ENCODE measurements around the gene RPGR. TPM values are rescaled to one million over a fixed set of nuclear protein-coding genes. Genes with fewer than 3 reads are reported as not detected.

RPGR gene, protein sequence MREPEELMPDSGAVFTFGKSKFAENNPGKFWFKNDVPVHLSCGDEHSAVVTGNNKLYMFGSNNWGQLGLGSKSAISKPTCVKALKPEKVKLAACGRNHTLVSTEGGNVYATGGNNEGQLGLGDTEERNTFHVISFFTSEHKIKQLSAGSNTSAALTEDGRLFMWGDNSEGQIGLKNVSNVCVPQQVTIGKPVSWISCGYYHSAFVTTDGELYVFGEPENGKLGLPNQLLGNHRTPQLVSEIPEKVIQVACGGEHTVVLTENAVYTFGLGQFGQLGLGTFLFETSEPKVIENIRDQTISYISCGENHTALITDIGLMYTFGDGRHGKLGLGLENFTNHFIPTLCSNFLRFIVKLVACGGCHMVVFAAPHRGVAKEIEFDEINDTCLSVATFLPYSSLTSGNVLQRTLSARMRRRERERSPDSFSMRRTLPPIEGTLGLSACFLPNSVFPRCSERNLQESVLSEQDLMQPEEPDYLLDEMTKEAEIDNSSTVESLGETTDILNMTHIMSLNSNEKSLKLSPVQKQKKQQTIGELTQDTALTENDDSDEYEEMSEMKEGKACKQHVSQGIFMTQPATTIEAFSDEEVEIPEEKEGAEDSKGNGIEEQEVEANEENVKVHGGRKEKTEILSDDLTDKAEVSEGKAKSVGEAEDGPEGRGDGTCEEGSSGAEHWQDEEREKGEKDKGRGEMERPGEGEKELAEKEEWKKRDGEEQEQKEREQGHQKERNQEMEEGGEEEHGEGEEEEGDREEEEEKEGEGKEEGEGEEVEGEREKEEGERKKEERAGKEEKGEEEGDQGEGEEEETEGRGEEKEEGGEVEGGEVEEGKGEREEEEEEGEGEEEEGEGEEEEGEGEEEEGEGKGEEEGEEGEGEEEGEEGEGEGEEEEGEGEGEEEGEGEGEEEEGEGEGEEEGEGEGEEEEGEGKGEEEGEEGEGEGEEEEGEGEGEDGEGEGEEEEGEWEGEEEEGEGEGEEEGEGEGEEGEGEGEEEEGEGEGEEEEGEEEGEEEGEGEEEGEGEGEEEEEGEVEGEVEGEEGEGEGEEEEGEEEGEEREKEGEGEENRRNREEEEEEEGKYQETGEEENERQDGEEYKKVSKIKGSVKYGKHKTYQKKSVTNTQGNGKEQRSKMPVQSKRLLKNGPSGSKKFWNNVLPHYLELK
- 15.6 and 18.9 TPM in 2 replicates for total RNA-seq (2014; rRNA removed; shearing (Covaris generic))

DNA sequence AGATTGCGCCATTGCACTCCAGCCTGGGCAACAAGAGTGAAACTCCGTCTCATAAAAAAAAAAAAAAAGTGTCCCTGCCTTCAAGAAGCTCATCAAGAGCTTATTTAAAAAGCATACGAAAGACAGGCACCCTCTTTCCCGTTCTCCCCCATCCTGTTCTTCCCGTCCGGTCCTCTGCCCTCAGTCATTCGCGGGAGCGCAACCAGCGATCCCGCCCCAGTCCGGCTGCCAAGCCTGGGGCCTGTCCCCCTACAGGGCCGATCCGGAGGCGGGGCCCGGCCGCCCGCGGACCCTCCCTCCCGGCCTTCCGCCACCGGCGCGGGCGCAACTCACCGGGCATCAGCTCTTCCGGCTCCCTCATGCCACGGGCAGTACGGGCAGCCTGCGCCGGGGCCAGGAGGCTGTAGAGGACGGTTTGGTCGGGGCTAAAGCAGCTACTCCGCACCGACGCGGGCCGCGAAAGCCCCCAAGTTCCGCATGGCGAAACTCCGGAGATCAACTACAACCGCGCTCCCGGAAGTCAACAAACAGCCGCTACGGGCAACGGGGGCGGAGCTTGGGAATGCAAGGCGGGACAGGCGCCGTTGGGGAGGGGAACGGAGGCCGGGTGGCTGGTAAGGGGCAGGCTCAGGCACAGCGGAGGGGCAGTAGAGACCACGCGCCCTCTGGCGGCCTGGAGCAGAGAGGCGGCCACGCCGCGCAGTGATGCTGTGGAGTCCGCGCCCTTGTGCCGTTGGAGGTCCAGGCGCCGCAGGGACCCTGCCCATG lies at the start of gene RPGR:
RPGR (minus strand) TSS at position 503 of the 768 bp plus-strand sequence; CDS start at position 361, 142 bp downstream.
- DNase-seq (ENCODE audit: low read depth), result peak; percentile 95

DNA sequence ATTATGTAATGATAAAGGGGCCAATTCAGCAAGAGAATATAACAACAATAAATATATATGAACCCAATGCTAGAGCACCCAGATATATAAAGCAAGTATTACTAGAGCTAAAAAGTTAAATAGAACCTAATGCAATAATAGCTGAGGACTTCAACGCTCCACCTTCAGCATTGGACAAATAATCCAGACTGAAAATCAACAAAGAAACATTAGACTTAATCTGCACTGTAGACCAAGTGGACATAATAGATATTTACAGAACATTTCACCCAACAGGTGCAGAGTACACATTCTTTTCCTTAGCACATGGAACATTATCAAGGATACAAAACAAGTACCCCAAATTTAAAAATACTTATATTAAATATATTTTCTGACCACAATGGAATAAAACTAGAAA lies 49.4 kb upstream of the RPGR start:
- DNase-seq (ENCODE audit: low read depth), result no peak

DNA sequence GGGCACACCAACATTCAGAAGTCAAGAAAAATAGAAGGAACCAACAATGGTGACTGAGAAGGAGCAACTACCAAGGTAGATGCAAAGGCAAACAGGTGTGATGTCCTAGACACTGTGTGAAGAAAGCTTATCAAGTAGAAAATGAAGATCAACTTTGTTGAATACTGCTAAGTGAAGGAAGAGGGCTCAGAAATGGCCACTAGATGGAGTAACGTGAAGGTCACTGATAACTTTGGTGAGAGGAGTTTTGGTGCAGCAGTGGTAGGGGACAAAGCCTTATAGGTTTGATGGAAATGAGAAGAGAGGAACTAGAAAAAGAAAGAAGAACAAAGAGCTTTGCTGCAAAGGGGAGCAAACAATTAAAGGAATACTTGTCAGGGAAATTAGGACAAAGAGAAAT lies 48.6 kb upstream of the RPGR start:
- DNase-seq (ENCODE audit: low read depth), result peak; percentile 4

DNA sequence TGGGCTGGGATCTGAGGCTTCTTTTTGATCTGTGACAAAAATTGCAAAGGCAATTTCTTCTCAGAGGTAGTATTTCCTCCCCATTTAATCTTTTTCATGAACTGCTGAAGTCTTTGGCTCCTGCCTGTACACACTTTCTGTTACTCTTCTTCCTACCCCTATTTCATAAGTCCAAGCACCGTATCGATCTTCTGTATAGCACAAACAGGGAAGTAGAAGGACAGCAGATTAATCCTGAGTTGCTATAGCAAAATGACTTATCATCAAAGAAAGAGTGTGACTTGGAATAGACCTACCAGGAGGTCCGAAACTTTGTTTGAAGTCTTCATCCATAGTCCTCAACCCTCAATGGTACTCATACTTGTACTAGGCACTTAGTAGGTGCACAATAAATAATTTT lies 47.1 kb upstream of the RPGR start:
- no peak for DNase-seq (ENCODE audit: low read depth)

DNA sequence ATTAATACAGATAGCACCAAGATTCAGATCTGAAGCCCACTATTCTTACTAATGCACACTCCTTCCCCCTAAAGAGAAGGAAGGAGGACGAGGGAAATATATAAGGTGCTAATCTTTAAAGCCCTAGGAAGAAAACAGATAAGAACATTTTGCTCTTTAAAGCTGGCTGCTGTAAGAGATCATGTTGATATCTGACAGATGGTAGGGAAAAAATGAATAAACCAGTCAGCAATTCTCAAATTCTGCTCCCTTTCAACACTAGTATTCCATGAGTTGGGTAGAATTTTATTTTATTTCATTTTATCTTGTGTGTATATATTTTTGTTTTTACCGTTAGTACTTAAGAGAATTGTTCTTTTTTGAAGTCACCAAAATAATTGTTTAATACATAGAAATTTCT lies 44.3 kb upstream of the RPGR start:
- DNase-seq (ENCODE audit: low read depth), result no peak

DNA sequence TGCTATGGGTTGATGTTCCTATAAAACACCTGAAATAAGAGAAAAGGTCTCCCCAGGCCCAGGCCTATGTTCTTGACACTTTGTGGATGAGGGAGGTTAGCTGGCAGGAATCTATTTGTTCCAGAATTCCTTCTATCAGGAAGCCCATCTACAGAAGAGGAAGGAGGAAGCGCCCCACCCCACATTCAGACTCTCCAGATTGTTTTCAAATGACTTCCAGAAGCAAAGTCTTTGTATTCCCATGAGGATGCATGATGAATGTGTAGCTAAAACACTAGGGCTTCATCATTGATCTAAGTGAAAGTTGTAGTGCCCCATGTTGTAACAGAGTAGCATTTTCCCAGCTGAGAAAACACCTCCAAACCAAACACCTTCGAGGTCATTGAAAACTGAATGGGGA lies 41.5 kb upstream of the RPGR start:
- no peak for DNase-seq (ENCODE audit: low read depth)

DNA sequence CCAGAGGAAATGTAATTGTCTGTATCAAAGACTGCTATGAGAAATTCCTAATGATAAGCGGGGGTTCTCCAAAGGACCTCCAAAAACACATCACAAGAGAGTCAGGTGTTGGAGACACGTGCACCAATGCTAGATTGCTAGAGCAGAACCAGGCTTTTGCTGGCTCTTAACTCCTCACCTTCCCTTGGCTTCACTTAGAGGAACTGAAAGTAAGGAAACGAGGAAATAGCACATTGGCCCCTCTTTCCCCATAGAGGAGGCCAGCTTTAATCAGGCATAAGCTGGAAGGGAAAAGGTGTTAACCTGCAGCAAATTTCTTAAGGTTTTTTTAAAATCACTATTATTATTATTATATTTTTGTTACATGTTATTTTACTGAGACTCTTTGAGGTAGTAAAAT lies 38.6 kb upstream of the RPGR start:
- no peak for DNase-seq (ENCODE audit: low read depth)

DNA sequence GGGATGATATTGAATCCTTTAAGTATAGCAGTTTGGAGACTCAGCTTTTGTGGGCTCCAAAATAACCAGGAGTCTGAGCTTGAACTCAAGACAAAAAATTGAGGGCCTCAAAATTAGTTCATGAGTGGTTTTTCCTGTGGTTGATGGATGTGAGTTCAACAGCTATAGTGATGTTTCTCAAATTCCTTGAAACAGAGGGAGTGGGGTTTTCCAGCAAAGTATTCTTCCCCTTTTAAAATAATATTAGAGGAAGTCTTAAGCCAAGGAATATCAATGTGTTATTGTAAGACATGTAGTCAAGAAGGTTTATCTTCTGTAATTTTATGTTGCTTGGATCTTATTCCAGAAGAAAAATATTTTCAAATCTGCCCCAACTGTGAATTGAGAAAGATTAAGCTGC lies 35.7 kb upstream of the RPGR start:
- DNase-seq (ENCODE audit: low read depth), result no peak

DNA sequence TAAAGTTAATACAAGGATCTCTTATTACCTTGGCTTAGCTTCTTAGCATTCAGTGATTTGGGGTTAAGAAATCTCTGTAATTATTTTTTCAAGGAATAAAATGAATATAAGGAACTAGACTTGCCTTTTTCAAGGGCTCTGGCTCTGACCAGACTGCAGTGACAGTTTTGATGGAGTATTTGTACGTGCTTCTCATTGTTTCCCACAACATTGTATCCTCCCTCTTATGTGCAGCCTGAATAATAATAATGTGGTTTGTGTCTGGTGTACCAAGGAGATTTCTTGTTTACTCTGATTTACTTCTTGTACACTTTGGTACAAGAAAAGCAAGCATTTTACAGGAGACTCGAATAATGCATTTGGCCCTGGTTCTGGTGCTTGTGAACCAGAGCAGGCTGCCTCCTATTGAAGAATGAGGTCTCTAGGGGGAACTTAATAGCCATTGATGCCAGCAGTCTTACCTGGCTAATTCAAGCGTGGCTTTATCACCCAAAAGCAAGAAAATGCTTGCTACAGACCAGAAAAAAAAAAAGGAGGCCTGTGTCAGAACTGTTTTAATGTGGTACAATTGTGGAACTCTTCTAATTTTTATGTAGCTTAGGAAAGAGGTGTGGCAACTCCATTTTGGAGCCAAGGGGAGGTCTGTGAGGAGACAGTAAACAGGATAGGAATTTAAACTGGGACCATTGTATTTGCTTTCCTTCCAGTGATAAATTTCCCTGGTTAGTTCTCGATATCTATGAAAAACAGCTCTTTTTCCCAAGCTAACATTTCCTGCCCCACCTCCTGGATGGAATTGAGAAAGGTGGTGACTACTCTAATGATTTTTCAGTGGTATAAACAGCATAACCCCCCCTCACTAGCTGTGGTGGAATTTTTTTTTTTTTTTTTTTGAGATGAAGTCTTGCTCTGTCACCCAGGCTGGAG lies 30.7 kb upstream of the RPGR start:
- DNase-seq (ENCODE audit: low read depth), result no peak

DNA sequence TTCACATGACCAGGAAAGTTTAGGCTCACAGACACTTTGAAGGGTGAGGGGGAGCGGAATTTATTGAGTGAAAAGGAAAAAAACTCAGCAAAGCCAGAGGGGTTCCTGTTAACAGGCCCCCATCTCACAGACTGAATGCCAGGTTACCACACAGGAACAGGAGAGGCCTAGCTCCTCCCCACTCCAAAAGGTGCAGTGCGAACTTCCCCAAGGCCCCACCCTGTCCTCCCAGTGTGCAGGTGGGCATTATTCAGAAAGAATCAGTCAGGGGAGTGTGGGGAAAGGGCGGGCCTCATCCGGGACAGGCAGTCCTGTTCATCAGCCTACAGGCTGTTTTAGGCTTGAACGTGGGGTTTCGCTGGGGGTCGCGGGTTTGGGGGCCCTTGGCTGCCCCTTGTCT lies 29.1 kb upstream of the RPGR start:
- DNase-seq (ENCODE audit: low read depth), result no peak

DNA sequence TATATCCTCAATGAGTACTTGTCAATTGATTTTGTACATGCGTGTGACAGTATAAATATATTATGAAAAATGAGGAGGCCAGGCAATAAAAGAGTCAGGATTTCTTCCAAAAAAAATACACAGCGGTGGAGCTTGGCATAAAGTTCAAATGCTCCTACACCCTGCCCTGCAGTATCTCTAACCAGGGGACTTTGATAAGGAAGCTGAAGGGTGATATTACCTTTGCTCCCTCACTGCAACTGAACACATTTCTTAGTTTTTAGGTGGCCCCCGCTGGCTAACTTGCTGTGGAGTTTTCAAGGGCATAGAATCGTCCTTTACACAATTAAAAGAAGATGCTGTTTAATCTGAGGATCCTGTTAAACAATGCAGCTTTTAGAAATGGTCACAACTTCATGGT lies 25.1 kb upstream of the RPGR start, which contains the start of gene OTC:
OTC (plus strand) TSS at position 243 of the 400 bp plus-strand sequence; CDS start at position 336, 93 bp downstream.
- no peak for DNase-seq (ENCODE audit: low read depth)

DNA sequence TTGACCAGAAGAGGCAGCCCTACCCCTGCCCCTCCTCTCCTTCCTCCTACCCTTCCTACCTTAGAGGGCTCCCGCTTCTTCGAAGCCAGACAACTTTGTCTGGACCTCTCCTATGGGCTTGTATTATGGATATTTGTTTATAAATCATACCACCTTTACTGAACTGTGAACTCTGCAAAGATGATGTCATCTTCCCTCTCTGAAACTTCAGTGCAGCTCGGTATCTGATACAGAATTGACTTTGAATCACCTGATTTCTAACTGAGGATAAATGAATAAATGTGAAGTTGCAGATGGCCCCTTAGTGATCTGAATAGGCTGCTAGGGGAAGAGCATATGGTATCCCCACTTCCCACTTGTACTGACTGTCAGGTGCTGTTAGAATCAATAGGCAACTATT lies 24.0 kb upstream of the RPGR start:
- no peak for DNase-seq (ENCODE audit: low read depth)

DNA sequence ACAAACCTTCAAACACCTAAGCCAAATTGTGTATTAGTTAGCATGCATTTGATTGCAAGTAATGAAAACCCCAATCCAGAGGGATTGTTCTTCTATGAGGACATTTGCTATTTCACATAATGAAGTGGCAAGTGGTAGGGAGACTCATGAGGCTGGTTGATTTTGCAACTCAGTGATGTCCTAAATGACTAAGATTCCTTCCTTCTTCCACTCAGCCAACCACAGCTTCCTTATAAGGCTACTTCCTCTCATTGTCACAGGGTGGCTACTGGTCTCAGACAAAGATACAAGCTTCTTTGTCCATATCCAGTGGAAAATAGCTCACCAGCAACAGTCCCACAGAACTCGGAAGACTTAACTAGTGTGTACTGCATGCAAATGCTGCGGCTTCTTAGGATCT lies 19.8 kb upstream of the RPGR start:
- DNase-seq (ENCODE audit: low read depth), result peak; percentile 47

DNA sequence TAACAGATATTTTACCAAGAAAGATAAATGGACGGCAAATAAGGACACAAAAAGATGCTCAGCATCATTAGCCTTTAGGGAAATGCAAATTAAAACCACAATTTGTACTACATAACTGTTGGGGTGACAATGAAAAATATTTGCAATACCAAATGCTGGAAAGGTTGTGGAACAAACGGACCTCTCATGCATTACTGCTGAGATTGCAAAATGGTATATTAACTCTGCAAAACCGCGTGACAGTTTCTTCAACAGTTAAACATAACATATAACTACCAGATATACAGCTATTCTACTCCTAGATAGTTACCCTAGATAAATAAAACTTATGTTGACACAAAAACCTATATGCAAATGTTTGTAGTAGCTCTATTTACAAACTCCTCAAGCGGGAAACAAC lies 18.8 kb upstream of the RPGR start:
- no peak for DNase-seq (ENCODE audit: low read depth)

DNA sequence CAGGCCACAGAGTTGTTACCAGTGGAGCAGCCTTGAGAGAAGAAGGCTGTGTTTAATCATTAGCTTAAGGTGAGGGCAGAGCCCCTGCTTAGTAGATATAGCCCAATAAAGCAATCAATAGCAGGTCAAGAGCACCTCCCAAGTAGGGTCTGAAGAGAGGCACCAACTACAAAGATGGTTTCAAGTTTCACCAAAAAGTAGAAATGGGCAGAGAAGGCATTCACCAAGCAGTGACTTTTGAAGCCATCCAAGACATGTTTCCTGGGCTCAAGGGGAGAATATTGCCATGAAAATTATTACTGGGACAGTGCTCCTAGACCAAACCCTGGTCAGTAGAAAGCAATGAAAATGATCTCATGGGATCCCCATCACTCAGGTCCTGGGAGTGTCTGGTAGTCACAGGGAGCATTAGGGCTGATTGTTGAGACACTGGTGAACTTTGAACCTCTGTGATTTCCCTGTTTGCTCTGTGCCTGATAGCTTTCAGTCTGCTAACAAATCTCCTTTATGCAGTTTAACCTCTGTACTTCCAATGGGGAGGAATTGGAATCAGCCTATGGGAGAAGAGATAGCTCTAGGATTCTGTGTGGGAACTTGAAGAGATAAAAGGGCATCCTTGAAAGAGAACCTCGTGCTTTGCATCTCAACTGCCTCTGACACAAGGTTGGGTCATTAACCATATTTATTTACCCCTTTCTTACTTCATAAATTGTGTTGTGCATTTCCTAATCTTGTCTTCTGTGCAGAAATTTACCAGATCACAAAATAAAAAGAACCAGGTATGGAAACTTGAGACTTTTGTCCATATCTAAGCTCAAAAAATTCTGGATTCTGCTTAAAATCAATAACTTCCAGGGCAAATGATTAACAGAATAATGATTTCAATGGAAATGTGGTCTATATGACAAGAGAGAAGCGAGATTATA lies 15.8 kb upstream of the RPGR start:
- no peak for DNase-seq (ENCODE audit: low read depth)

DNA sequence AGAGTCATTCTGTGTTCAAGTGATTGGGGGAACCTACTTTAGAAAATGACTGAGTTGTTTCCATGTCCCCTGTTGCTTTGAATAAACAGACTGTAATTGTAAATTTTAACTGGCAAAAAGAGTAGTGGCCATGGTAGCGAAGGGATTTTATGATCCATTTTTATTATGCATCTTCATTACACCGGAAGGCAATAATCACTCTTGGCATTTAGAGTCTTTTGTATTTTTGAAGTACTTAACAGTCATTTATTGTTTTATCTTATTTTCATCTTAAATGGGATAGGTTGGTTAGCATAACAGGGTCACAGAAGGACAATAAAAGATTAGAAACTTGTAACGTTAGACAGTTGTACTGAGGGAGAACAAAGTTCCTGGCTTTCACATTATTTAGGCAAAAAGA lies 14.1 kb upstream of the RPGR start:
- DNase-seq (ENCODE audit: low read depth), result no peak

DNA sequence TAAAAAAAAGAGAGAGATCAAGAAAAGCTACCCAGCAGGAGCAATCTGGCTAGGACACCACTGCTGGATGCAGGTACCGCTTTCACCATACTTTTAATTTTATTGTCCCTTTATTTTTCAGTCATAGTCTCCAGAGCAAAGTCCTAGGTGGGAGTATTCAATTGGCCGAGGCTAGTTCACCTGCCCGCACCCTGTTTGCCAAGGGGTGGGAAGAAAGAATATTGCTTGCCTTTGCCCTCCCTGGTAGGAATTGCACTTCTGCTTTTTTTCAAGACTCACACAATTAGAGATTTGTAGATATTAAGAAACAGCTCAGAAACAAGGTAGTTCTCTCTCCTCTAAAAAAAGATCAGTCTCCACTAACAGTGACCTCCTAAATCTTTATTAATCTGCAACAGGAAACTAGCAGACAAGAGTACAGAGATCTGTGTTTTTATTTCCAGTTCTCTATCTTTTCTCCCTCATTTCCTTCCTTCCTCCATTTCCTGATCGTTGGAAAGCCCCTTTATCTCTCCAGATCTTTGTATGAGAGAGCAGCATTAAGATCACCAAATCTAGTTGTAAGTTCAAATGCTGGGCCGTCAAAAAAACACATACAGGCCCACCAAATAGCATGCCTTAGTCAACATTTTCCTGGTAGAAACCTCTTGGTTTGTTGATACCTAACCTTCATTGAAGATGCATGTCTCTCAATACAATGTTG lies 9.4 kb upstream of the RPGR start:
- DNase-seq (ENCODE audit: low read depth), result no peak

DNA sequence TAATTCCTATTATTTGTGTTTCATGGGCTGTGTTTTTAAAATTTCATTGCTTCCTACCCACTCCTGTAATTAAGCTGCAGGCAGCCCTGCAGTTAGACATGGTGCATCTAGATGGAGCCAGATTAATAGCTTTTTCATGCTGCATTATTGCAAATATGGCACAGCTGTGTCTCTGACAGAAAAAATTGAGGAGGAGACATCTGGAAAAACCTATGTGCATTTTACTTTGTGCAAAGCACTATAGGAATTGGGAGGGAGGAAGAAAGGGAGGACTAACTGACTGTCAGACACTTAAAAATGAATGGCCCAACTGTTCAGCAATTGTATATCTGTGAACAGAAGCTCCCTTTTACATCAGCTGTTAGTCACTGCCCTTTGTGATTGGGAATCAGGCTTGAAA lies 8.1 kb upstream of the RPGR start:
- DNase-seq (ENCODE audit: low read depth), result no peak

DNA sequence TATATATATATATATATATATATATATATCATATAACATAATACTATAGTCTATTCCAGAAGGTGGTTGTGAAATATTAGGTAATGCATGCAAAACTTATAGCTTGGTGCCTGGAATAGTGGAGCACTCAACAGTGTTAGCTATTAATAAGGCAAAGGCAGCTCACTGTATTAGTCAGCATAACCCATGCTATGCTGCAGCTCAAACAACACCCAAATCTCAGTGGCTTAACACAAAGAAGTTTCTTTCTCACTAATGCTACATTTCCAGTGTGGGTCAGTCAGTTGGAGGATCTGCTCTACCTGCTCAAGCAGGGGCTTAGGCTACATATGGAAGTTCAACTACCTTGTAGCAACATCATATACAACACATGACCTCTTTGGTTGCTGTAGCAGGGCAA lies 5.2 kb upstream of the RPGR start:
- no peak for DNase-seq (ENCODE audit: low read depth)
